Astrocyte (in vitro differentiated cells and primary cell): Measurements from ENCODE around the gene FOXJ3. TPM values are rescaled to one million over a fixed set of nuclear protein-coding genes. Genes with fewer than 3 reads are reported as not detected.

Source experiments
- DNase-seq: peaks from one replicate; pipeline ENCODE4 v3.0.0-alpha.2; 2010; ENCODE audit warnings: low read depth
- FAIRE-seq: peaks from 2 replicates; lab custom pipeline; 2011; peaks lifted over from hg19 to GRCh38; lab: Jason Lieb, UNC
- H2AFZ ChIP-seq: 2 replicates; pipeline ENCODE4 v1.6.0; 2012; ENCODE audit warnings: low read depth, low read length, inconsistent platforms
- H3K27ac ChIP-seq: 2 replicates; pipeline ENCODE4 v1.5.1; 2011; ENCODE audit warnings: low read depth, low read length, inconsistent platforms
- H3K27me3 ChIP-seq: 2 replicates; pipeline ENCODE4 v1.6.0; 2011; ENCODE audit warnings: low read length, inconsistent platforms; ENCODE audit not compliant: insufficient read depth
- H3K36me3 ChIP-seq: 2 replicates; pipeline ENCODE4 v1.5.1; 2011; ENCODE audit warnings: low read length, inconsistent platforms; ENCODE audit not compliant: insufficient read depth
- H3K4me1 ChIP-seq: 2 replicates; pipeline ENCODE4 v1.5.1; 2011; ENCODE audit warnings: low read length, inconsistent platforms; ENCODE audit not compliant: insufficient read depth
- H3K4me2 ChIP-seq: 2 replicates; pipeline ENCODE4 v1.6.0; 2012; ENCODE audit warnings: low read length, inconsistent platforms
- H3K4me3 ChIP-seq: 2 replicates; pipeline ENCODE4 v1.5.1; 2011; ENCODE audit warnings: low read depth, mild to moderate bottlenecking, low read length, inconsistent platforms; ENCODE audit not compliant: insufficient read depth
- H3K79me2 ChIP-seq: 2 replicates; pipeline ENCODE4 v1.6.0; 2012; ENCODE audit warnings: mild to moderate bottlenecking, low read length, inconsistent platforms; ENCODE audit not compliant: insufficient read depth
- H3K9ac ChIP-seq: 2 replicates; pipeline ENCODE4 v1.6.0; 2012; ENCODE audit warnings: mild to moderate bottlenecking, low read length, inconsistent platforms
- H3K9me3 ChIP-seq: 2 replicates; pipeline ENCODE4 v1.5.1; 2012; ENCODE audit warnings: low read depth, mild to moderate bottlenecking, low read length, inconsistent platforms; ENCODE audit not compliant: insufficient read depth
- H4K20me1 ChIP-seq: 2 replicates; pipeline ENCODE4 v1.6.0; 2012; ENCODE audit warnings: low read length, inconsistent platforms; ENCODE audit not compliant: insufficient read depth
- H3K27ac Mint-ChIP-seq: one replicate; pipeline ENCODE4 v1.8.0; 2021; ENCODE audit warnings: mild to moderate bottlenecking, mixed read lengths; ENCODE audit not compliant: unreplicated experiment
- H3K27me3 Mint-ChIP-seq: one replicate; pipeline ENCODE4 v1.8.0; 2021; ENCODE audit warnings: low read depth, mixed read lengths; ENCODE audit not compliant: unreplicated experiment
- H3K36me3 Mint-ChIP-seq: one replicate; pipeline ENCODE4 v1.8.0; 2021; ENCODE audit warnings: low read depth, mixed read lengths; ENCODE audit not compliant: unreplicated experiment
- H3K4me1 Mint-ChIP-seq: one replicate; pipeline ENCODE4 v1.8.0; 2021; ENCODE audit warnings: low read depth, mixed read lengths; ENCODE audit not compliant: unreplicated experiment
- H3K4me3 Mint-ChIP-seq: one replicate; pipeline ENCODE4 v1.8.0; 2021; ENCODE audit warnings: mild to moderate bottlenecking, moderate library complexity, mixed read lengths; ENCODE audit not compliant: unreplicated experiment
- H3K9me3 Mint-ChIP-seq: one replicate; pipeline ENCODE4 v1.8.0; 2021; ENCODE audit warnings: mild to moderate bottlenecking, mixed read lengths; ENCODE audit not compliant: unreplicated experiment
- CTCF ChIP-seq: IDR thresholded peaks from 2 replicates; pipeline ENCODE4 v1.5.1; 2011; ENCODE audit warnings: low read depth, mild to moderate bottlenecking, inconsistent platforms, low read length, moderate library complexity; ENCODE audit not compliant: insufficient read depth
- EZH2 ChIP-seq: IDR thresholded peaks from 2 replicates; pipeline ENCODE4 v1.6.1; 2012; ENCODE audit warnings: mild to moderate bottlenecking, low read length, inconsistent platforms; ENCODE audit not compliant: insufficient read depth
- total RNA-seq: library from RNA; stranded (reverse); gene quantifications from 2 replicates; pipeline ENCODE4 v1.2.1, GENCODE V29; 2021

Gene FOXJ3
- total RNA-seq, 1 donor from 2014 or later: 41.9 TPM

DNA sequence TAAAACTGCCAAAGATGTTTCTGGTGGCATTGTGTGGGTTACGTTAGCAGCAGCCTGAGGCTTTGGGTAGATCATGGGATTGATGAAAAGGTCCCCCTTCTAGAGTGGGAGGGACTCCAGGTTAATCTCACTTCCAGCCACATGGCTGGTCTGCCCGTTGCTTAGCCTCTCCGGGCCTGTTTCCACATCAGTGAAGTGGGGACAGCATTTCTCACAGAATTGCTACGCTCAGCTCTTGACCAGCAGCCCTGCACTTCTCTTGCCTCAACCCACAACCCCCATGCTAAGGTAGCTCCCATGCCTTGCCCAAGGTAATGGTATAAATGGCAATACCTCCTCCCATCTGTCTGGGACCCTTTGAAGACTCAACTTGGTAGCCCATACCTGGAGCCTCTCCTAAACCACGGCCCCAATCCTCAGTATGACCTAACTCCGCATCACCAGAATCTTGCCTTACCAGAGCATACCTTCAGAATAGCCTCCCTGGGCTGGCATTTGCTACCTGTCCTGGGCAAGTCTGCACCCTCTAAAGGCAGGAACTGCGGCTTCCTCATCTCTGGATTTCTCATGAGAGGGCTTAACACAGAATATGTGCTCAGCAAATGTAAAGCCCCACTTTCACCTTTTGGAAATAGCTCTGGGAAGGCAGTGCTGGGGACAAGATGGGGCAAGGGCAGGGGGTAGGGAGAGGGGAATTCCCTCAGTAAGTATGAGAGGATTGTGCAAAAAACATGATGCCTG, 159.6 kb downstream of the FOXJ3 start:
- Mint-ChIP-seq H3K36me3 (peaks cover 4% of the 10 kb centered on the region), H3K4me1 (peaks cover 23% of the 10 kb centered on the region)
- H3K27ac ChIP-seq: no peak overlapping the region

DNA sequence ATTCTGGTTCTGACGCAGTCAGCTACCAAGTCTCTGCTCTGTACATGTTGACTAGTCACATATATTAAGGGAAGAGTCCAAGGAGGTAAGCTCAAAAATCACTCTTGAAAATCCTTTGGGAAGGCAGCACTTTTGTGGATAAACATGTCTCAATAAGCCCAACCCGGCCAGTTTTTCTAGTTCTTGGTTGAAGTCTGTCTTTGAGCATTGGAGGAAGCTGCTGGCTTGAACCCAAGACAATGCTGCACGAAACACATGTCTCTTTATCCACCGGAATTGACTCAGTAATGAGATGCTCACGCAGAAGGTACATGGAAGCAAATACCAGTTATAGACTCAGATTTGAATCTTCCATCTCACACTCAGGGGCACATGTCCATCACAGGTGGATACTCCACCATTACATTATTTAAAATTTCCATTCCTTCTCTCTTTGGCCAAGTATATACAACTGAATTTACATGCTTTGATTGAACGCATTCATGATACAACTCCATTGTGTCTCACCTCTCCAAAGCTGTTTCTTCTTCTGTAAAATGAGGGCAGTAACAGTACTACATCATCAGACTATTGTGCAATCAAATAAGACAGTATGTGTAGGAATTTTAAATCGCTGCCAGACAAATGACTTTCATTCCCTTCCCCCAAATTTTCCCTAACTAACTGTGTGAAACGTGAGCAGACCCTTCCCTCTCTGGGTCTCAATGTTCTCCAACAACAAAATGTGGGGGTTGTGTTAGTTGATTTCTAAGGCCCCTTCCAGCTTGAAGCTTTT, 160.9 kb downstream of the FOXJ3 start:
- no peaks in the 10 kb centered on the region for H3K36me3 ChIP-seq
- no peak overlapping the region for H3K4me2 ChIP-seq
- H3K9ac ChIP-seq: no peak overlapping the region
- H3K79me2 ChIP-seq: no peaks in the 10 kb centered on the region
- DNase-seq (peak; percentile 20), FAIRE-seq (no peak)
- Mint-ChIP-seq H3K9me3 (no peaks in the 10 kb centered on the region), H3K36me3 (peaks cover 4% of the 10 kb centered on the region), H3K27me3 (no peaks in the 10 kb centered on the region), H3K4me3 (no peak overlapping the region), H3K27ac (no peak overlapping the region), H3K4me1 (peaks cover 25% of the 10 kb centered on the region)
- no peak overlapping the region for H2AFZ ChIP-seq
- H3K4me3 ChIP-seq: no peak overlapping the region
- H3K9me3 ChIP-seq: no peaks in the 10 kb centered on the region
- TF ChIP-seq EZH2: no peak
- no peak for TF ChIP-seq CTCF
- no peaks in the 10 kb centered on the region for H3K27me3 ChIP-seq
- H3K4me1 ChIP-seq: peaks cover 18% of the 10 kb centered on the region
- no peak overlapping the region for H3K27ac ChIP-seq
- H4K20me1 ChIP-seq: peaks cover 19% of the 10 kb centered on the region

More for the DNA sequence above, 159.6 kb downstream of the FOXJ3 start:
- TF ChIP-seq EZH2: no peak
- no peak for TF ChIP-seq CTCF
- Histone ChIP-seq H3K9ac (no peak overlapping the region), H3K36me3 (peaks cover 3% of the 10 kb centered on the region), H3K27me3 (no peaks in the 10 kb centered on the region), H2AFZ (no peak overlapping the region), H3K4me1 (peaks cover 22% of the 10 kb centered on the region), H3K4me2 (no peak overlapping the region), H3K9me3 (no peaks in the 10 kb centered on the region), H3K4me3 (no peak overlapping the region), H4K20me1 (peaks cover 28% of the 10 kb centered on the region), H3K79me2 (no peaks in the 10 kb centered on the region)
- no peak for DNase-seq
- Mint-ChIP-seq H3K9me3 (no peaks in the 10 kb centered on the region), H3K27me3 (no peaks in the 10 kb centered on the region), H3K27ac (no peak overlapping the region), H3K4me3 (no peak overlapping the region)
- no peak for FAIRE-seq
